Adipocyte (in vitro differentiated cells): ENCODE measurements around the gene PRSS48.
"Not testable (repeated sequence)": the region's sequence is repeated elsewhere in the genome, so short reads cannot be mapped to it uniquely, and the experiment has no call there.

ENCODE experiments used
- DNase-seq: peaks from one replicate; pipeline ENCODE4 v3.0.0-alpha.2; 2015; ENCODE audit warnings: low read depth
- H3K27me3 ChIP-seq: replicated peaks from 2 replicates; pipeline ENCODE4 v1.7.0; 2013; ENCODE audit warnings: mild to moderate bottlenecking, low read length, moderate library complexity; ENCODE audit not compliant: control insufficient read depth, insufficient read depth
- H3K36me3 ChIP-seq: 2 replicates; pipeline ENCODE4 v1.7.0; 2013; ENCODE audit warnings: low read length, mild to moderate bottlenecking, moderate library complexity; ENCODE audit not compliant: control insufficient read depth, insufficient read depth, severe bottlenecking
- H3K4me1 ChIP-seq: 2 replicates; pipeline ENCODE4 v1.7.0; 2013; ENCODE audit warnings: mild to moderate bottlenecking, low read length, moderate library complexity; ENCODE audit not compliant: control insufficient read depth, insufficient read depth
- H3K4me3 ChIP-seq: 2 replicates; pipeline ENCODE4 v1.7.0; 2013; ENCODE audit warnings: mild to moderate bottlenecking, low read length, moderate library complexity
- H3K9ac ChIP-seq: 2 replicates; pipeline ENCODE4 v1.7.0; 2013; ENCODE audit warnings: mild to moderate bottlenecking, low read length, moderate library complexity
- H3K9me3 ChIP-seq: 2 replicates; pipeline ENCODE4 v1.7.0; 2013; ENCODE audit warnings: mild to moderate bottlenecking, low read length, moderate library complexity; ENCODE audit not compliant: control insufficient read depth

The PRSS48 gene

GRCh38 chr4:151242305-151242704 lies 34.7 kb upstream of the PRSS48 start:
- no peak overlapping the region for H3K4me3 ChIP-seq
- DNase-seq = no peak

DNA sequence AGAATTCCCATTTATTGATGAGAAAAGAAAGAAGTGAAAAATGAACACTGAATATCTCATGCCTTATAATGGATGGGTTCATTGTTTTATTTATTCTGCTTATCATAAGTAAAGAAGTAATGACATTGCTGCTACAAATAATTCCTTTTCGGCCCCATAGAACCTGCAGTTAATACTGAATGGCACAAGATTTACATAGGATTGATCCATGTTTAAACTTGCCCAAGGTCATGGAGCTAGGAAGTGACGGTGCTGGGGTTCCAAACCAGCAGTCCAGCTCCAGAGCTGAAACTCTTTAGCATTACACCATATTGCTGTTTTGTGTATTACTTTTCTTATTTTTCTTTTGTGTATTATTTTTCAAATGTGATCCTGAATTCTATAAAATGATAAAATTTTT lies 30.2 kb upstream of the PRSS48 start:
- Histone ChIP-seq H3K9ac (no peak overlapping the region), H3K36me3 (no peaks in the 10 kb centered on the region), H3K4me3 (no peak overlapping the region), H3K4me1 (no peaks in the 10 kb centered on the region), H3K27me3 (no peaks in the 10 kb centered on the region), H3K9me3 (no peaks in the 10 kb centered on the region)
- no peak for DNase-seq

More at GRCh38 chr4:151242305-151242704, 34.7 kb upstream of the PRSS48 start:
- no peaks in the 10 kb centered on the region for H3K27me3 ChIP-seq
- H3K9me3 ChIP-seq = no peaks in the 10 kb centered on the region
- no peaks in the 10 kb centered on the region for H3K36me3 ChIP-seq
- peaks cover 4% of the 10 kb centered on the region for H3K4me1 ChIP-seq
- H3K9ac ChIP-seq = no peak overlapping the region

DNA sequence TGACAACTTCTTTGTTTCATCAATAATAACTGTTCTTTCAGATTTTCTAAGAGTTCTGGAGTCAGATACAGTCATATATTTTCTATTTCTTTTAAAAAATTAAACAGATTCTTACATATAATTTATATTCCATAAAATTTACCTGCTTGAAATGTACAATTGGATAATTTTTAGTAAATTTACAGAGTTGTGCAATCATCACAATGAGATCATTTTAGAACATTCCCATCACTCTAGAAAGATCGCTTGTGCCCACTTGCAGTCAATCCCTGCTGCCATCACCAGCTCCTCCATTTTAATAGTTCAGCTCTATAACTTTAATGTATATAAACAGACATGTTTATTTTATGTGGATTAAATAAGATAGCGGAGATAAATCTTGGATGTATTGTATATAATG lies 29.6 kb upstream of the PRSS48 start:
- DNase-seq = no peak

GRCh38 chr4:151248519-151248918 lies 28.4 kb upstream of the PRSS48 start:
- DNase-seq = no peak
- Histone ChIP-seq H3K9me3 (no peaks in the 10 kb centered on the region), H3K4me1 (no peaks in the 10 kb centered on the region), H3K4me3 (no peak overlapping the region), H3K9ac (no peak overlapping the region), H3K27me3 (no peaks in the 10 kb centered on the region), H3K36me3 (no peaks in the 10 kb centered on the region)

More for the DNA sequence above, 29.6 kb upstream of the PRSS48 start:
- no peaks in the 10 kb centered on the region for H3K27me3 ChIP-seq
- H3K36me3 ChIP-seq = no peaks in the 10 kb centered on the region
- H3K4me3 ChIP-seq = no peak overlapping the region
- H3K9me3 ChIP-seq = no peaks in the 10 kb centered on the region
- no peaks in the 10 kb centered on the region for H3K4me1 ChIP-seq
- no peak overlapping the region for H3K9ac ChIP-seq

- Histone ChIP-seq H3K4me1 (no peaks in the 10 kb centered on the region), H3K9ac (no peak overlapping the region), H3K27me3 (no peaks in the 10 kb centered on the region), H3K4me3 (no peak overlapping the region), H3K36me3 (no peaks in the 10 kb centered on the region), H3K9me3 (no peaks in the 10 kb centered on the region)
- DNase-seq = no peak
Observed at GRCh38 chr4:151250706-151251105, 26.3 kb upstream of the PRSS48 start.

DNA sequence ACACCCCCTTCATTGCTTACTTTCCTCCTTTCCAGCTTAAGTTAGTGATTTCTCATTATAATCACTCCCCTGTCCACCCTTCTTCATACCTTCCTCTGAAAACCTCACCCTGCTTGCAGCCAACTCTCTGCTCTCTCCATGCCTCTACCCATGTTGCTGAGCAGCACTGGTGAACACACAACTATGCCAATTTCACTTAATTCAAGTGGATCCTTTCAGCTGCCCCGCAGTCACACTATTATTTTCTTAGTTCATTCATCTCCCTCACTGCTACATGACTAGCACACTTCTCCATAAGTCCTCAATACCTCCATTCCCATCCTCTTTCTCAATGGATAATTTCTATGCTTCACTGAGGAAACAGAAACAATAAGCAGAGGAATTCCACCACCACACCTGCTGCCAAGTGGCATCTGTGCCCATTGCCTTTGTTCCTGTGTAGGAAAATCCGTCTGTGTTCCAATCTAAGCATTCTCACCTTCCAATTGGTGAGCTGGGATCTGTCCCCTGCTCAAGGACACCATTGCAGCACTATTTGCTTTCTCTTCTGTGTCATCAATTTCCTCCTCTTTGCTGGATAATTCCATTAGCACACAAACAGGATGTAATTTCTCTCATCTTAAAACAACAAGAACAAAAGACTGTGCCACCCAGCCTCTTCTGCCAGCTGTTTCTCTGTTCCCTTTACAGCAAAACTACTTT lies 25.2 kb upstream of the PRSS48 start:
- Histone ChIP-seq H3K4me1 (no peaks in the 10 kb centered on the region), H3K9ac (no peak overlapping the region), H3K4me3 (no peak overlapping the region), H3K9me3 (no peaks in the 10 kb centered on the region), H3K27me3 (no peaks in the 10 kb centered on the region), H3K36me3 (no peaks in the 10 kb centered on the region)
- no peak for DNase-seq

DNA sequence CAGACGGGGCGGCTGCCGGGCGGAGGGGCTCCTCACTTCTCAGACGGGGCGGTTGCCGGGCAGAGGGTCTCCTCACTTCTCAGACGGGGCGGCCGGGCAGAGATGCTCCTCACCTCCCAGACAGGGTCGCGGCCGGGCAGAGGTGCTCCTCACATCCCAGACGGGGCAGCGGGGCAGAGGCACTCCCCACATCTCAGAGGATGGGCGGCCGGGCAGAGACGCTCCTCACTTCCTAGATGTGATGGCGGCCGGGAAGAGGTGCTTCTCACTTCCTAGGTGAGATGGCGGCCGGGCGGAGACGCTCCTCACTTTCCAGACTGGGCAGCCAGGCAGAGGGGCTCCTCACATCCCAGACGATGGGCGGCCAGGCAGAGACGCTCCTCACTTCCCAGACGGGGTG lies 21.7 kb upstream of the PRSS48 start:
- not testable (repeated sequence) for H3K36me3 ChIP-seq, H3K4me1 ChIP-seq, H3K27me3 ChIP-seq, DNase-seq, H3K9me3 ChIP-seq, H3K9ac ChIP-seq, H3K4me3 ChIP-seq

DNA sequence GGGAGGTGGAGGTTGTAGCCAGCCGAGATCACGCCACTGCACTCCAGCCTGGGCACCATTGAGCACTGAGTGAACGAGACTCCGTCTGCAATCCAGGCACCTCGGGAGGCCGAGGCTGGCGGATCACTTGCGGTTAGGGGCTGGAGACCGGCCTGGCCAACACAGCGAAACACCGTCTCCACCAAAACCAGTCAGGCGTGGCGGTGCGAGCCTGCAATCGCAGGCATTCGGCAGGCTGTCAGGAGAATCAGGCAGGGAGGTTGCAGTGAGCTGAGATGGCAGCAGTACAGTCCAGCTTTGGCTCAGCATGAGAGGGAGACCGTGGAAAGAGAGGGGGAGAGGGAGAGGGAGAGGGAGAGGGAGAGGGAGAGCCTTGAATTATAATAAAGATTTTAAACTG lies 21.3 kb upstream of the PRSS48 start:
- not testable (repeated sequence) for H3K9me3 ChIP-seq, H3K4me3 ChIP-seq, H3K36me3 ChIP-seq, H3K27me3 ChIP-seq, DNase-seq, H3K4me1 ChIP-seq, H3K9ac ChIP-seq

DNA sequence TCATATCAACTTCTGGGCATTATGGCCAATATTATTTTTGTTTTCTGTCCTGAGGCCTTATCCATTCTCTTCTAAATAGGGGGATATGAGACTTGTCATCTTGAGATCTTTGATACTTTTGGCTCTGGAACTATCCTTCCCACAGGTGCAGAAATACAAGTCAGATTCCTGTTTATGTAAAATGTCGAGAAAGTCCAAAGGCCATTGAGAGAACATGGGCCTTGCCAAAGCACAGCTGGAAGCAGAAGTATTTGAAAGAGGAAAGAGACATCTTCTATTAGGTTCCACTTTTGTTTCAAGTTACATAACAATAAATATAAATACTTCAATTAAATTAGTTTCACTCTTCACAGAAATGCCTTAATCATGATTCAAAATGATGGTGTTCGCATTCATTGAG lies 20.8 kb upstream of the PRSS48 start:
- no peaks in the 10 kb centered on the region for H3K4me1 ChIP-seq
- no peak overlapping the region for H3K9ac ChIP-seq
- DNase-seq = no peak
- H3K9me3 ChIP-seq = no peaks in the 10 kb centered on the region
- no peaks in the 10 kb centered on the region for H3K36me3 ChIP-seq
- no peaks in the 10 kb centered on the region for H3K27me3 ChIP-seq
- H3K4me3 ChIP-seq = no peak overlapping the region

GRCh38 chr4:151257704-151258103 lies 19.3 kb upstream of the PRSS48 start:
- Histone ChIP-seq H3K9ac (no peak overlapping the region), H3K36me3 (no peaks in the 10 kb centered on the region), H3K4me3 (no peak overlapping the region), H3K27me3 (no peaks in the 10 kb centered on the region), H3K9me3 (no peaks in the 10 kb centered on the region), H3K4me1 (peaks cover 10% of the 10 kb centered on the region)
- no peak for DNase-seq

GRCh38 chr4:151259752-151260151 lies 17.2 kb upstream of the PRSS48 start:
- H3K9ac ChIP-seq = no peak overlapping the region
- no peaks in the 10 kb centered on the region for H3K27me3 ChIP-seq
- H3K4me1 ChIP-seq = peaks cover 15% of the 10 kb centered on the region
- H3K9me3 ChIP-seq = no peaks in the 10 kb centered on the region
- H3K36me3 ChIP-seq = no peaks in the 10 kb centered on the region
- no peak overlapping the region for H3K4me3 ChIP-seq
- no peak for DNase-seq

- Histone ChIP-seq H3K9me3 (no peaks in the 10 kb centered on the region), H3K4me1 (peaks cover 15% of the 10 kb centered on the region), H3K9ac (no peak overlapping the region), H3K4me3 (no peak overlapping the region), H3K27me3 (no peaks in the 10 kb centered on the region), H3K36me3 (no peaks in the 10 kb centered on the region)
- DNase-seq = no peak
Observed at GRCh38 chr4:151260526-151260925, 16.4 kb upstream of the PRSS48 start.
